WTC11 (cell line): Measurements from ENCODE around the gene SHC3. TPM values are rescaled to one million over a fixed set of nuclear protein-coding genes. Genes with fewer than 3 reads are reported as not detected.

Source experiments
- ATAC-seq: fragments of 200-7000 bp; cut with Tn5 transposase; 2 replicates; pipeline ENCODE4 v1.10.0; 2021; ENCODE audit warnings: mild to moderate bottlenecking, moderate library complexity
- CTCF ChIA-PET: fragments of 300-600 bp; sonication (Branson Sonifier 250); formaldehyde crosslinking; loops from one replicate; lab custom pipeline; 2021; ENCODE audit warnings: antibody characterized with exemption; lab: Charles Lee
- POLR2A ChIA-PET: fragments of 350-600 bp; sonication (Branson Sonifier 250); formaldehyde crosslinking; loops from one replicate; lab custom pipeline; 2021; ENCODE audit warnings: antibody characterized with exemption; lab: Charles Lee
- DNase-seq: peaks from one replicate; pipeline ENCODE4 v3.0.0; 2021; ENCODE audit warnings: low spot score
- H3K27ac Mint-ChIP-seq: 2 replicates; pipeline ENCODE4 v1.8.0; 2021; ENCODE audit warnings: mixed read lengths
- H3K27me3 Mint-ChIP-seq: 2 replicates; pipeline ENCODE4 v1.8.0; 2021; ENCODE audit warnings: low read depth, mild to moderate bottlenecking, moderate library complexity, mixed read lengths
- H3K36me3 Mint-ChIP-seq: 2 replicates; pipeline ENCODE4 v1.8.0; 2021; ENCODE audit warnings: mixed read lengths
- H3K4me1 Mint-ChIP-seq: 2 replicates; pipeline ENCODE4 v1.8.0; 2022; ENCODE audit warnings: mixed read lengths
- H3K4me3 Mint-ChIP-seq: 2 replicates; pipeline ENCODE4 v1.8.0; 2021; ENCODE audit warnings: mild to moderate bottlenecking, moderate library complexity, mixed read lengths
- H3K9me3 Mint-ChIP-seq: 2 replicates; pipeline ENCODE4 v1.8.0; 2021; ENCODE audit warnings: mixed read lengths
- ATF2 ChIP-seq: sonication (generic); formaldehyde crosslinking; IDR thresholded peaks from 2 replicates; pipeline ENCODE4 v1.8.1; 2022; ENCODE audit warnings: low read depth, missing genetic modification reagents, borderline replicate concordance
- CBFB ChIP-seq: sonication (generic); formaldehyde crosslinking; IDR thresholded peaks from 2 replicates; pipeline ENCODE4 v1.8.1; 2022; ENCODE audit warnings: mild to moderate bottlenecking, low read depth, missing genetic modification reagents
- CREM ChIP-seq: sonication (generic); formaldehyde crosslinking; IDR thresholded peaks from 2 replicates; pipeline ENCODE4 v1.8.1; 2022; ENCODE audit warnings: mild to moderate bottlenecking, missing genetic modification reagents, moderate library complexity
- ETV6 ChIP-seq: sonication (generic); formaldehyde crosslinking; IDR thresholded peaks from 2 replicates; pipeline ENCODE4 v1.8.1; 2022; ENCODE audit warnings: mild to moderate bottlenecking, missing genetic modification reagents
- FOXK1 ChIP-seq: sonication (generic); formaldehyde crosslinking; IDR thresholded peaks from 2 replicates; pipeline ENCODE4 v1.8.0; 2022; ENCODE audit warnings: mild to moderate bottlenecking, moderate library complexity, missing genetic modification reagents
- FOXP1 ChIP-seq: sonication (generic); formaldehyde crosslinking; IDR thresholded peaks from 2 replicates; pipeline ENCODE4 v1.8.0; 2022; ENCODE audit warnings: missing genetic modification reagents, mild to moderate bottlenecking, moderate library complexity, borderline replicate concordance
- MAX ChIP-seq: sonication (generic); formaldehyde crosslinking; IDR thresholded peaks from 2 replicates; pipeline ENCODE4 v1.8.0; 2022; ENCODE audit warnings: mild to moderate bottlenecking, missing genetic modification reagents
- MYBL2 ChIP-seq: sonication (generic); formaldehyde crosslinking; IDR thresholded peaks from 2 replicates; pipeline ENCODE4 v1.8.1; 2023; ENCODE audit warnings: mild to moderate bottlenecking, moderate library complexity, missing genetic modification reagents
- NFE2L1 ChIP-seq: sonication (generic); formaldehyde crosslinking; IDR thresholded peaks from 2 replicates; pipeline ENCODE4 v1.8.1; 2023; ENCODE audit warnings: missing genetic modification reagents
- NR1H2 ChIP-seq: sonication (generic); formaldehyde crosslinking; IDR thresholded peaks from 2 replicates; pipeline ENCODE4 v1.9.0; 2021; ENCODE audit warnings: mild to moderate bottlenecking, moderate library complexity, missing genetic modification reagents
- OVOL2 ChIP-seq: fragments of 250-450 bp; sonication (Bioruptor Pico); IDR thresholded peaks from 2 replicates; pipeline ENCODE4 v1.9.0; 2021; ENCODE audit warnings: mild to moderate bottlenecking, borderline replicate concordance
- TCF7 ChIP-seq: sonication (generic); formaldehyde crosslinking; IDR thresholded peaks from 2 replicates; pipeline ENCODE4 v1.8.0; 2022; ENCODE audit warnings: mild to moderate bottlenecking, low read depth, missing genetic modification reagents, moderate library complexity
- USF1 ChIP-seq: sonication (generic); formaldehyde crosslinking; IDR thresholded peaks from 2 replicates; pipeline ENCODE4 v1.8.0; 2022; ENCODE audit warnings: mild to moderate bottlenecking, missing genetic modification reagents
- ZBTB21 ChIP-seq: sonication (generic); formaldehyde crosslinking; IDR thresholded peaks from 2 replicates; pipeline ENCODE4 v1.8.1; 2023; ENCODE audit warnings: mild to moderate bottlenecking, missing genetic modification reagents, borderline replicate concordance
- ZNF219 ChIP-seq: sonication (generic); formaldehyde crosslinking; IDR thresholded peaks from 2 replicates; pipeline ENCODE4 v1.8.0; 2023; ENCODE audit warnings: missing genetic modification reagents, mild to moderate bottlenecking, borderline replicate concordance
- ZNF281 ChIP-seq: sonication (generic); formaldehyde crosslinking; IDR thresholded peaks from 2 replicates; pipeline ENCODE4 v1.8.0; 2023; ENCODE audit warnings: mild to moderate bottlenecking, missing genetic modification reagents
- ZNF425 ChIP-seq: fragments of 250-450 bp; sonication (Bioruptor Pico); conservative IDR thresholded peaks from 2 replicates; pipeline ENCODE4 v1.9.0; 2021; ENCODE audit warnings: mild to moderate bottlenecking
- ZNF671 ChIP-seq: fragments of 250-450 bp; sonication (Bioruptor Pico); IDR thresholded peaks from 2 replicates; pipeline ENCODE4 v1.8.0; 2021; ENCODE audit warnings: mild to moderate bottlenecking
- total RNA-seq: library from RNA; stranded (reverse); gene quantifications from 3 replicates; pipeline ENCODE4 v1.2.3, GENCODE V29; 2021
- TF ChIP-seq, protein P1 (sequence below): sonication (generic); formaldehyde crosslinking; IDR thresholded peaks from 2 replicates; pipeline ENCODE4 v1.8.0; 2022; ENCODE audit warnings: mild to moderate bottlenecking, missing genetic modification reagents
- TF ChIP-seq, protein P2 (sequence below): sonication (generic); formaldehyde crosslinking; IDR thresholded peaks from 2 replicates; pipeline ENCODE4 v1.8.1; 2023; ENCODE audit warnings: mild to moderate bottlenecking, moderate library complexity, missing genetic modification reagents

Gene SHC3
- total RNA-seq, 1 experiment from 2014 or later = 4.9 TPM

GRCh38 chr9:89113851-89114250 lies 64.8 kb downstream of the SHC3 start:
- no peak overlapping the region for H3K4me3 Mint-ChIP-seq
- H3K9me3 Mint-ChIP-seq = peaks cover 49% of the 10 kb centered on the region
- ChIA-PET POLR2A (no interaction called here), CTCF (no interaction called here)
- peaks cover 27% of the 10 kb centered on the region for H3K36me3 Mint-ChIP-seq
- peaks cover 13% of the 10 kb centered on the region for H3K4me1 Mint-ChIP-seq
- ATAC-seq (no peak), DNase-seq (no peak)
- no peaks in the 10 kb centered on the region for H3K27me3 Mint-ChIP-seq
- no peak for TF ChIP-seq ETV6
- TF ChIP-seq USF1 (CRISPR knock-in tag) = no peak
- no peak for TF ChIP-seq MAX (CRISPR knock-in tag)
- no peak for TF ChIP-seq ZNF219 (CRISPR knock-in tag)
- no peak for TF ChIP-seq ZNF671 (CRISPR knock-in tag)
- TF ChIP-seq MYBL2 (CRISPR knock-in tag) = no peak
- TF ChIP-seq ZBTB21 = no peak
- no peak for TF ChIP-seq ZNF281 (CRISPR knock-in tag)
- TF ChIP-seq, protein P1, sequence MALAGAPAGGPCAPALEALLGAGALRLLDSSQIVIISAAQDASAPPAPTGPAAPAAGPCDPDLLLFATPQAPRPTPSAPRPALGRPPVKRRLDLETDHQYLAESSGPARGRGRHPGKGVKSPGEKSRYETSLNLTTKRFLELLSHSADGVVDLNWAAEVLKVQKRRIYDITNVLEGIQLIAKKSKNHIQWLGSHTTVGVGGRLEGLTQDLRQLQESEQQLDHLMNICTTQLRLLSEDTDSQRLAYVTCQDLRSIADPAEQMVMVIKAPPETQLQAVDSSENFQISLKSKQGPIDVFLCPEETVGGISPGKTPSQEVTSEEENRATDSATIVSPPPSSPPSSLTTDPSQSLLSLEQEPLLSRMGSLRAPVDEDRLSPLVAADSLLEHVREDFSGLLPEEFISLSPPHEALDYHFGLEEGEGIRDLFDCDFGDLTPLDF (CRISPR knock-in tag) = no peak
- no peak for TF ChIP-seq ATF2 (CRISPR knock-in tag)
- TF ChIP-seq NR1H2 (CRISPR knock-in tag) = no peak
- TF ChIP-seq FOXP1 (CRISPR knock-in tag) = no peak
- no peak for TF ChIP-seq FOXK1 (CRISPR knock-in tag)
- TF ChIP-seq CREM = no peak
- TF ChIP-seq CBFB (CRISPR knock-in tag) = no peak
- no peak for TF ChIP-seq NFE2L1
- no peak overlapping the region for H3K27ac Mint-ChIP-seq

- ATAC-seq = no peak
- Mint-ChIP-seq H3K27ac (no peak overlapping the region), H3K36me3 (peaks cover 32% of the 10 kb centered on the region), H3K9me3 (peaks cover 49% of the 10 kb centered on the region), H3K4me3 (no peak overlapping the region), H3K27me3 (no peaks in the 10 kb centered on the region), H3K4me1 (peaks cover 8% of the 10 kb centered on the region; the same call in 1 of the 2 replicates)
- ChIA-PET POLR2A (no interaction called here), CTCF (no interaction called here)
- TF ChIP-seq TCF7 (CRISPR knock-in tag) (no peak), OVOL2 (CRISPR knock-in tag) (no peak), FOXP1 (CRISPR knock-in tag) (no peak)
- DNase-seq = no peak
Observed at GRCh38 chr9:89112243-89112642, 66.4 kb downstream of the SHC3 start.

DNA sequence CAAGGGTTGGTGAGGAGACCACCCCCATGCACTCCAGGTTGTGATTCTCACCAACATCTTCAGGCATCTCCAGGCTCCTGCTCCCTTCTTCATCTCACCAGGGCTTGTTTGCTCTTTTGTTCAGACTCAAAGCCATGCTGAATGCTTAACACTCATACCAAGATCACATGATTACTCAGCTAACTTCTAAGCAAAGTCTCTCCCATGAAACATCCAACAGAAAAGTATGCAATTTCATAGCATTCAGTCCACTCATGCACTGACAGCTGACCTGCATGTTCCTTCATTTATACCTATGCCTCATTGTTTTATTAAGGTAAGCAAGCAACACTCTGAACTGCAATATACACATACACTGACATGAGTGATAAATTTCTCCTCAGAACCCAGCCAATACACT lies 69.0 kb downstream of the SHC3 start:
- ATAC-seq (no peak), DNase-seq (no peak)
- CTCF ChIA-PET = no interaction called here
- Mint-ChIP-seq H3K27me3 (no peaks in the 10 kb centered on the region), H3K4me1 (peaks cover 8% of the 10 kb centered on the region; the same call in 1 of the 2 replicates), H3K9me3 (peaks cover 30% of the 10 kb centered on the region), H3K4me3 (no peak overlapping the region), H3K36me3 (peaks cover 32% of the 10 kb centered on the region), H3K27ac (no peak overlapping the region)
- TF ChIP-seq, protein P2, sequence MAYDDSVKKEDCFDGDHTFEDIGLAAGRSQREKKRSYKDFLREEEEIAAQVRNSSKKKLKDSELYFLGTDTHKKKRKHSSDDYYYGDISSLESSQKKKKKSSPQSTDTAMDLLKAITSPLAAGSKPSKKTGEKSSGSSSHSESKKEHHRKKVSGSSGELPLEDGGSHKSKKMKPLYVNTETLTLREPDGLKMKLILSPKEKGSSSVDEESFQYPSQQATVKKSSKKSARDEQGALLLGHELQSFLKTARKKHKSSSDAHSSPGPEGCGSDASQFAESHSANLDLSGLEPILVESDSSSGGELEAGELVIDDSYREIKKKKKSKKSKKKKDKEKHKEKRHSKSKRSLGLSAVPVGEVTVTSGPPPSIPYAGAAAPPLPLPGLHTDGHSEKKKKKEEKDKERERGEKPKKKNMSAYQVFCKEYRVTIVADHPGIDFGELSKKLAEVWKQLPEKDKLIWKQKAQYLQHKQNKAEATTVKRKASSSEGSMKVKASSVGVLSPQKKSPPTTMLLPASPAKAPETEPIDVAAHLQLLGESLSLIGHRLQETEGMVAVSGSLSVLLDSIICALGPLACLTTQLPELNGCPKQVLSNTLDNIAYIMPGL (CRISPR knock-in tag) = no peak
- TF ChIP-seq ZNF425 (CRISPR knock-in tag) = no peak
- POLR2A ChIA-PET = no interaction called here
